Activated CD8-positive, alpha-beta memory T cell treated with anti-CD3 and anti-CD28 coated beads for 36 hours (primary cell): Measurements from ENCODE around the gene GCSAM. TPM values are rescaled to one million over a fixed set of nuclear protein-coding genes. Genes with fewer than 3 reads are reported as not detected.
"Not testable (repeated sequence)": the region's sequence is repeated elsewhere in the genome, so short reads cannot be mapped to it uniquely, and the experiment has no call there.

ENCODE experiments used
- CTCF ChIA-PET: fragments of 350-600 bp; sonication (Branson Sonifier 250); formaldehyde crosslinking; loops from one replicate; lab custom pipeline; 2021; ENCODE audit warnings: antibody characterized with exemption; lab: Charles Lee
- POLR2A ChIA-PET: fragments of 350-600 bp; sonication (Branson Sonifier 250); formaldehyde crosslinking; loops from one replicate; lab custom pipeline; 2021; ENCODE audit warnings: antibody characterized with exemption; lab: Charles Lee
- total RNA-seq, 2 experiments: library from RNA; stranded (reverse); gene quantifications; one replicate each; pipeline ENCODE4 v1.2.3, GENCODE V29; 2021

GCSAM gene
- total RNA-seq, 2 experiments from 2014 or later, result 3.0 to 4.3 TPM

GRCh38 chr3:112086076-112086854, 46.8 kb downstream of the GCSAM start, which contains the start of gene C3orf52:
Gene C3orf52 (plus strand): TSS chr3:112086389. CDS start chr3:112086408, 19 bp downstream.
- ChIA-PET CTCF (no interaction called here), POLR2A (no interaction called here)

GRCh38 chr3:112085735-112086075, 47.3 kb downstream of the GCSAM start:
- POLR2A ChIA-PET, result no interaction called here

GRCh38 chr3:112084980-112085705, 47.9 kb downstream of the GCSAM start:
- ChIA-PET POLR2A (interaction anchor here (0.6 kb wide), 1 partner anchor 96 kb away, joined by 3 read pairs; no protein-coding TSS in a partner anchor), CTCF (no interaction called here)

More at GRCh38 chr3:112085735-112086075, 47.3 kb downstream of the GCSAM start:
- CTCF ChIA-PET, result no interaction called here

DNA sequence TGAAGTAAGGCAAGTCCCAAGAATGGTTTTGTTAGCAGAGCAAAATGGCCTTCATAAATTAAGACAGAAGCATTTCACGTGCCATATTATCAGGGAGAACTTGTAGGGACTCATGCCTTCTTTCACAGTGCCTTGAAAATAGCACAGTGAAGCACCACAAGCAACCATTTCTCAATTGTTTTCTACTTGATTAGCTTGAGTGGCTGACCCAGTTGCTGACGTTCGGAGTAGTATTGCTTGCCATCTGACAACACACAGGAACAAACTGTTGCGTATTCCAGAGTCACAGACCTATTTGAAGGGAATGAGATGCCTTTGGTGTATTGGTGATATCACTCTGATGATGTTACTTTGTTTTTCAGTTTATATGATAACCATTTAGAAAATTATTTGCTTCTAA, 49.8 kb downstream of the GCSAM start:
- POLR2A ChIA-PET, result no interaction called here
- CTCF ChIA-PET, result no interaction called here

DNA sequence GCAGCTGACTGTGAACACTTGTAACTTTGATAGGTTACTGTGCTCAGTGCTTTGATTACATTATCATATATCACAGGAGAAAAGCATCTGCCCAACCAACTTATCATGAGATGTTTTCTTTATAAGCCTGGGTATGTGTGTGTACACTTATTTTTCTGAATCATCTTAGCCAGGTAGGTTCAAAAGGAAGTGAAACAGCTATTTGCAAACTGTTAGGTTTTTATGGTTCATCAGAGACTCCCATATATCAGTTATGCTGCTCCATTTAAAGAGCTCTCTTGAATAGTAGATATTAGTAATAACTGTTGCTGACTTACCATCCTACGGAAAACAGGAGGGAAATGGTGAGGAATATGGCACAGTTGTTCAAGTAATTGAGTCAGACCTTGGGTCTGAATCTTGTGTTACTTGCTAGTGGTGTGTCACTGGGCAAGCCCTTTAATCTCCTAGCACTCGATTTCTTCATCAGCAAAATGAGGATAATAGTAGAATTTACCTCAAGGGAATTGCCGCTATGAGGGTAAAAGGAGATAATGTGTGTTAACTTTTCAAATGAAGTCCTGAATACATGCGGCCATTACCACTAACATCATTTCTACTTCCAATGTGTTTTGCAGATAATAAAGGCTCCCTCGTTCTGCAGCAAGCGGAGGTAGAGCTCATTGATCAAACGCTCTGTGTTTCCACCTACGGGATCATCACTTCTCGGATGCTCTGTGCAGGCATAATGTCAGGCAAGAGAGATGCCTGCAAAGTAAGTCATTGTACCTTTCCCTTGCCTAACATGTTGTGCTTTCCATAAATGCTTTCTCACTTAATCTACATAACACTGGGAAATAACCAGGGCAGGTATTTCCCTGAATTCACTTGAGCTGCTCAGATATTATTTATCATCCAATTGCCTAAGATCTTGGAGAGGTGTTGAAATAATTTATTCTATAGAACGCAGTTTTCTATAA, 54.6 kb downstream of the GCSAM start:
- POLR2A ChIA-PET, result no interaction called here

DNA sequence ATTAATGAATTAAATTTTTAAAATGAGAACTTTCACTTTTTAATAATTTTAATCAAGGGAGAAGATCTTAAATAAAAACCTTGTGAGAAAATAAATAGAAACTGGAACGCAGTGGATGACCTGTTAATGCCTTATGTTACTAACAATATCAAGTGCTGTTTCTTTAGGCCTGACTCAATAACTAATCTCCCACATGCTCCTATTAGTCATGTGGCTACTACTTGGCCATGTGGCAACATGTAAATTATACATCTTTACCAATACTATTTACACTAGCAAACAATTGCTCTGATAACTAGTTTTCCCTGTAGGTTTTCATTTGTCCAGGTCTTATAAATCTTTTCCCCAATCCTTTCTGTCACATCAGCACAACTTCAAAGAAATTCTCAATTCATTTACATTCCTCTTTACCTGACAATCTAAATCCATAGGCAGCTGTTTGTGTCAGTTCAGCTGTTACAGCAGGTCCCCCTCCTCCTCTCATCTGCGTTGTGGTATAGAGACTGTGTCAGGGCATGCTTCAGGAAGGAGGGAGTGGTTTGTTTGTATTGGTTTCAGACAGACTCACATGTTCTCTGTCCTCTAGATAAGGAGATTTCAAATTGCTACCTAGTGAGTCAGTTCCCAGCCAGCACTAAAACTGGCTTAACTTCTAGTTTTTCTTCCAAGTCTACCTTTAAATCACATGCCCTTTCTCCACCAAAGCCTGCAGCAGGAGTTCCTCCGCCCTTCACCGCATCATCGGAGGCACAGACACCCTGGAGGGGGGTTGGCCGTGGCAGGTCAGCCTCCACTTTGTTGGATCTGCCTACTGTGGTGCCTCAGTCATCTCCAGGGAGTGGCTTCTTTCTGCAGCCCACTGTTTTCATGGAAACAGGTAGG, 58.2 kb downstream of the GCSAM start:
- CTCF ChIA-PET, result no interaction called here

More for the DNA sequence above, 54.6 kb downstream of the GCSAM start:
- CTCF ChIA-PET, result interaction anchor here (1.2 kb wide), 1 partner anchor 9 kb away, joined by 3 read pairs; no protein-coding TSS in a partner anchor

GRCh38 chr3:112074006-112074405, 59.0 kb downstream of the GCSAM start:
- ChIA-PET POLR2A (no interaction called here), CTCF (no interaction called here)

More for the DNA sequence above, 58.2 kb downstream of the GCSAM start:
- POLR2A ChIA-PET, result no interaction called here

DNA sequence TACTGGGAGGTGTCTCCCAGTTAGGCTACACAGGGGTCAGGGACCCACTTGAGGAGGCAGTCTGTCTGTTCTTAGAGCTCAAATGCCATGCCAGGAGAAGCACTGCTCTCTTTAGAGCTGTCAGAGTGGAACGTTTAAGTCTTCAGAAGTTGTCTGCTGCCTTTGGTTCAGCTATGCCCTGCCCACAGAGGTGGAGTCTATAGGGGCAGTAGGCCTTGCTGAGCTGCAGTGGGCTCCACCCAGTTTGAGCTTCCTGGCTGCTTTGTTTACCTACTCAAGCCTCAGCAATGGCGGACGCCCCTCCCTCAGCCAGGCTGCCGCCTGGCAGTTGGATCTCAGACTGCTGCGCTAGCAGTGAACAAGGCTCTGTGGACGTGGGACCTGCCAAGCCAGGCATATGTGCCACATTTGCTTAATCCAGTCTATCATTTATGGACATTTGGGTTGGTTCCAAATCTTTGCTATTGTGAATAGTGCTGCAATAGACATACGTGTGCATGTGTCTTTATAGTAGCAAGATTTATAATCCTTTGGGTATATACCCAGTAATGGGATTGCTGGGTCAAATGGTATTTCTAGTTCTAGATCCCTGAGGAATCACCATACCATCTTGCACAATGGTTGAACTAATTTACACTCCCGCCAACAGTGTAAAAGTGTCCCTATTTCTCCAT, 60.5 kb downstream of the GCSAM start:
- POLR2A ChIA-PET, result interaction anchor here (0.6 kb wide), 1 partner anchor 175 kb away, joined by 4 read pairs; no protein-coding TSS in a partner anchor
- CTCF ChIA-PET, result not testable (repeated sequence)

Other genes starting within 250 kb of the GCSAM start
- gene ABHD10, start 154.2 kb downstream of the GCSAM start, total RNA-seq, result 10 to 100 TPM; 49.0 to 56.6 TPM
- under 1 TPM; 0.52 to 0.57 TPM for gene TAGLN3, start 134.3 kb downstream of the GCSAM start, total RNA-seq
- not detected for gene TMPRSS7, start 98.5 kb downstream of the GCSAM start, total RNA-seq
- 1 to 10 TPM; 3.5 to 3.8 TPM for gene C3orf52, start 46.9 kb downstream of the GCSAM start, total RNA-seq
- gene SLC9C1, start 161.0 kb upstream of the GCSAM start, total RNA-seq, result not detected
- gene CD200, start 199.9 kb upstream of the GCSAM start, total RNA-seq, result 10 to 100 TPM; 25.1 to 29.0 TPM